NK-92 (cell line): ENCODE data around the gene NAGK.
"Not testable (repeated sequence)": the region's sequence is repeated elsewhere in the genome, so short reads cannot be mapped to it uniquely, and the experiment has no call there.

ENCODE experiments used
- DNase-seq: peaks from one replicate; lab custom pipeline; 2025; ENCODE audit not compliant: unreplicated experiment; lab: John Stamatoyannopoulos, UW

The NAGK gene

GRCh38 chr2:71068218-71069035 is at the start of gene NAGK:
NAGK (plus strand) TSS chr2:71068648; CDS start chr2:71068684, 36 bp downstream.
- peak; percentile 78 for DNase-seq

GRCh38 chr2:71019989-71020388 is 48.5 kb upstream of the NAGK start:
- DNase-seq = not testable (repeated sequence)

- not testable (repeated sequence) for DNase-seq
Measured at GRCh38 chr2:71021394-71021793, 47.1 kb upstream of the NAGK start.

GRCh38 chr2:71023553-71024243 is 44.8 kb upstream of the NAGK start:
- DNase-seq = not testable (repeated sequence)

- not testable (repeated sequence) for DNase-seq
Measured at GRCh38 chr2:71036296-71036695, 32.2 kb upstream of the NAGK start.

- DNase-seq = no peak
Measured at GRCh38 chr2:71042287-71042686, 26.2 kb upstream of the NAGK start.

GRCh38 chr2:71043531-71044407 is 24.7 kb upstream of the NAGK start:
- DNase-seq = no peak

GRCh38 chr2:71045151-71045550 is 23.3 kb upstream of the NAGK start:
- DNase-seq = no peak

GRCh38 chr2:71045865-71046548 is 22.4 kb upstream of the NAGK start:
- DNase-seq = no peak

- DNase-seq = no peak
Measured at GRCh38 chr2:71048096-71048495, 20.4 kb upstream of the NAGK start.

GRCh38 chr2:71049704-71050360 is 18.6 kb upstream of the NAGK start:
- DNase-seq = not testable (repeated sequence)

- DNase-seq = not testable (repeated sequence)
Measured at GRCh38 chr2:71055206-71055740, 13.2 kb upstream of the NAGK start.

GRCh38 chr2:71060211-71060610 is 8.2 kb upstream of the NAGK start:
- no peak for DNase-seq

GRCh38 chr2:71060871-71061270 is 7.6 kb upstream of the NAGK start:
- DNase-seq = no peak

- DNase-seq = no peak
Measured at GRCh38 chr2:71063216-71063615, 5.2 kb upstream of the NAGK start.

- DNase-seq = no peak
Measured at GRCh38 chr2:71064110-71064611, 4.3 kb upstream of the NAGK start.

GRCh38 chr2:71064754-71065621 is 3.5 kb upstream of the NAGK start:
- DNase-seq = no peak

GRCh38 chr2:71066856-71067255 is 1.6 kb upstream of the NAGK start:
- DNase-seq = no peak
